ENCODE results near the gene IDH1.

The IDH1 gene

GRCh38 chr2:208208335-208209085 is 46.4 kb downstream of the IDH1 start:
- DNase-seq: no peak

GRCh38 chr2:208207769-208208168 is 47.1 kb downstream of the IDH1 start:
- DNase-seq: no peak

- DNase-seq: no peak
Observed at GRCh38 chr2:208204166-208204565, 50.7 kb downstream of the IDH1 start.

GRCh38 chr2:208195531-208195930 is 59.3 kb downstream of the IDH1 start:
- DNase-seq: no peak

- no peak for DNase-seq
Observed at GRCh38 chr2:208192611-208193236, 62.1 kb downstream of the IDH1 start.

GRCh38 chr2:208189810-208190503 is 64.9 kb downstream of the IDH1 start, which contains the start of gene C2orf80:
Gene C2orf80 (minus strand): TSS chr2:208190030. CDS start chr2:208186986, 3,044 bp downstream.
- no peak for DNase-seq

- DNase-seq: no peak
Observed at GRCh38 chr2:208189069-208189809, 65.6 kb downstream of the IDH1 start.

- DNase-seq: no peak
Observed at GRCh38 chr2:208186893-208187292, 68.0 kb downstream of the IDH1 start.

GRCh38 chr2:208186465-208186864 is 68.4 kb downstream of the IDH1 start:
- DNase-seq: no peak

All from activated naive CD4-positive, alpha-beta T cell (primary cell).